Liver (tissue), 9 donors: ENCODE measurements around the gene IWS1. TPM values are rescaled to one million over a fixed set of nuclear protein-coding genes. Genes with fewer than 3 reads are reported as not detected.
A peak's percentile ranks its signal among the peaks of the same experiment; 100 is the strongest.

Source experiments
- DNase-seq: peaks from one replicate; pipeline ENCODE4 v3.0.0-alpha.2; 2017; ENCODE audit warnings: low spot score
- H3K27ac ChIP-seq, 2 donors: one replicate each; pipeline ENCODE4 v1.7.0; 2013; ENCODE audit warnings: inconsistent platforms in 2 of 2, low read length in 2 of 2, control low read depth in 1 of 2, low read depth in 1 of 2, mild to moderate bottlenecking in 1 of 2
- H3K27me3 ChIP-seq, 4 donors: one replicate each; pipeline versions ENCODE4 v1.6.1 to v1.7.0; 2013; ENCODE audit warnings: low read length in 3 of 4, inconsistent platforms in 1 of 4, mild to moderate bottlenecking in 1 of 4, moderate library complexity in 1 of 4; ENCODE audit not compliant: control insufficient read depth in 4 of 4, insufficient read depth in 4 of 4
- H3K36me3 ChIP-seq, 4 donors: one replicate each; pipeline versions ENCODE4 v1.6.1 to v1.7.0; 2013; ENCODE audit warnings: low read length in 3 of 4, mild to moderate bottlenecking in 3 of 4, low read depth in 1 of 4, moderate library complexity in 1 of 4; ENCODE audit not compliant: control insufficient read depth in 4 of 4, insufficient read depth in 3 of 4
- H3K4me1 ChIP-seq, 4 donors: one replicate each; pipeline versions ENCODE4 v1.6.1 to v1.7.0; 2013; ENCODE audit warnings: low read length in 3 of 4, mild to moderate bottlenecking in 3 of 4, moderate library complexity in 1 of 4; ENCODE audit not compliant: control insufficient read depth in 4 of 4, insufficient read depth in 4 of 4
- H3K4me3 ChIP-seq, 3 donors: one replicate each; pipeline versions ENCODE4 v1.6.1 to v1.7.0; 2013; ENCODE audit warnings: low read length in 3 of 3, control low read depth in 1 of 3, low read depth in 1 of 3, mild to moderate bottlenecking in 1 of 3
- H3K9ac ChIP-seq, 2 donors: one replicate each; pipeline ENCODE4 v1.7.0; 2013; ENCODE audit warnings: low read length in 2 of 2, mild to moderate bottlenecking in 2 of 2, moderate library complexity in 2 of 2, control low read depth in 1 of 2, low read depth in 1 of 2
- H3K9me3 ChIP-seq, 4 donors: one replicate each; pipeline versions ENCODE4 v1.6.1 to v1.7.0; 2013; ENCODE audit warnings: low read length in 3 of 4; ENCODE audit not compliant: control insufficient read depth in 4 of 4
- CTCF ChIP-seq: fragments of 150-350 bp; IDR thresholded peaks from 2 replicates; pipeline ENCODE4 v1.5.1; 2017; ENCODE audit warnings: improper control_type of control experiment, low read depth, low read length; ENCODE audit not compliant: missing input control
- EGR1 ChIP-seq, 2 donors: IDR thresholded peaks; 2 replicates each; pipeline ENCODE4 v1.6.1; 2016 to 2018; ENCODE audit warnings: antibody characterized with exemption in 2 of 2, low read depth in 2 of 2
- FOXA1 ChIP-seq: IDR thresholded peaks from 2 replicates; pipeline ENCODE4 v1.6.1; 2016; ENCODE audit warnings: antibody characterized with exemption
- FOXA2 ChIP-seq: IDR thresholded peaks from 2 replicates; pipeline ENCODE4 v1.6.1; 2016; ENCODE audit warnings: antibody characterized with exemption
- GABPA ChIP-seq, 2 donors: IDR thresholded peaks in 1 of 2; conservative IDR thresholded peaks in 1 of 2; 2 replicates each; pipeline ENCODE4 v1.6.1; 2016; ENCODE audit warnings: antibody characterized with exemption in 2 of 2, mild to moderate bottlenecking in 1 of 2, moderate library complexity in 1 of 2
- HNF4A ChIP-seq, 2 donors: conservative IDR thresholded peaks; 2 replicates each; pipeline ENCODE4 v1.6.1; 2016; ENCODE audit warnings: antibody characterized with exemption in 2 of 2, mild to moderate bottlenecking in 2 of 2
- HNF4G ChIP-seq: IDR thresholded peaks from 2 replicates; pipeline ENCODE4 v1.6.1; 2016; ENCODE audit warnings: antibody characterized with exemption
- JUND ChIP-seq, 2 donors: IDR thresholded peaks; 2 replicates each; pipeline ENCODE4 v1.6.1; 2016; ENCODE audit warnings: antibody characterized with exemption in 2 of 2
- NR2F2 ChIP-seq: IDR thresholded peaks from 2 replicates; pipeline ENCODE4 v1.6.1; 2016; ENCODE audit warnings: antibody characterized with exemption
- RAD21 ChIP-seq, 2 donors: IDR thresholded peaks; 2 replicates each; pipeline ENCODE4 v1.6.1; 2016; ENCODE audit warnings: antibody characterized with exemption in 2 of 2, mild to moderate bottlenecking in 2 of 2
- RXRA ChIP-seq, 2 donors: IDR thresholded peaks; 2 replicates each; pipeline ENCODE4 v1.6.1; 2017 to 2018; ENCODE audit warnings: antibody characterized with exemption in 2 of 2, mild to moderate bottlenecking in 1 of 2
- SP1 ChIP-seq: IDR thresholded peaks from 2 replicates; pipeline ENCODE4 v1.6.1; 2018; ENCODE audit warnings: antibody characterized with exemption, mild to moderate bottlenecking
- TAF1 ChIP-seq: conservative IDR thresholded peaks from 2 replicates; pipeline ENCODE4 v1.6.1; 2016; ENCODE audit warnings: antibody characterized with exemption, mild to moderate bottlenecking
- YY1 ChIP-seq: IDR thresholded peaks from 2 replicates; pipeline ENCODE4 v1.6.1; 2016; ENCODE audit warnings: antibody characterized with exemption, mild to moderate bottlenecking
- WGBS: extraction: QIAGEN DNeasy Blood & Tissue Kit; methylation state at CpG from one replicate; pipeline ENCODE4 v1.1.7; 2013; 5-methylcytosine and 5-hydroxymethylcytosine counted together
- polyA plus RNA-seq, 2 donors: library from polyadenylated mRNA; stranded (reverse) in 1 of 2; unstranded in 1 of 2; fragments of 200-250 nt in 1 of 2; fragments of >200 nt in 1 of 2; fragmentation: Nextera tagmentation in 1 of 2; extraction: Ambion mirVana in 1 of 2; gene quantifications; one replicate each; pipeline versions ENCODE4 v1.2.1 to v1.2.3, GENCODE V29; 2013 to 2015
- total RNA-seq, 2 donors: library from RNA; depleted of rRNA; stranded (reverse); fragments of >200 nt; gene quantifications; one replicate each; pipeline ENCODE4 v1.2.3, GENCODE V29; 2014
- TF ChIP-seq, protein P1 (sequence below): IDR thresholded peaks from 2 replicates; pipeline ENCODE4 v1.6.1; 2016; ENCODE audit warnings: antibody characterized with exemption
- TF ChIP-seq, protein P2 (sequence below): IDR thresholded peaks from 2 replicates; pipeline ENCODE4 v1.6.1; 2016; ENCODE audit warnings: antibody characterized with exemption, mild to moderate bottlenecking
- TF ChIP-seq, protein P3 (sequence below): IDR thresholded peaks from 2 replicates; pipeline ENCODE4 v1.6.1; 2016; ENCODE audit warnings: antibody characterized with exemption
- TF ChIP-seq, protein P4 (sequence below): IDR thresholded peaks from 2 replicates; pipeline ENCODE4 v1.6.1; 2016; ENCODE audit warnings: antibody characterized with exemption
- donor health status: healthy.
- donor health status: healthy.
- donor health status: healthy.
- donor health status: healthy.
- donor health status: healthy.

IWS1 gene
- total and polyA plus RNA-seq, 4 donors, result 13.0 to 28.9 (median 22.8) TPM

DNA sequence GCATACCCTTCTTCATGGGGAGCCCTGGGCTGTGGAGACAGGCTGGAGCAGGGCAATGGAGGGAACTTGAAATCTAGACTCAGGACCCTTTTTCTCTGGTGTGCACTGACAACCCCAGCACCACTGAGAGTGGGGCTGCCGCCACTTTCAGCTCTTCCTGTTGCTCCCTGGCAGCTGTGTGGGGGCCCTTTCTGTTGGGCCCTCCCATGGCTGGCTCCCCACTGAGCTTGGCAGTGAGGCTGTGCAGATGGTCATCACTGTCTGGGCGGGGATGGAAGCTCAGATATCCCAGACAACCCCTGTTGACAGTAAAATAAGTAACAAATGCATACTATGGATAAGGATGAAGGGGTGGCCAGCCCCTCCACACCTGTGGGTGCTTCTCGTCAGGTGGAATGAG, 15.9 kb upstream of the IWS1 start:
- Histone ChIP-seq H3K9me3 (no peaks in the 10 kb centered on the region), H3K9ac (no peak overlapping the region), H3K27ac (no peak overlapping the region), H3K27me3 (no peaks in the 10 kb centered on the region), H3K4me1 (no peaks in the 10 kb centered on the region), H3K4me3 (no peak overlapping the region), H3K36me3 (no peaks in the 10 kb centered on the region)
- no peak for TF ChIP-seq HNF4A (conservative IDR thresholded peaks at IDR 0.05)
- WGBS, result 86% methylated on average over 3 of the region's 3 CpGs
- peak; percentile 16 for DNase-seq

GRCh38 chr2:127541809-127542208, 15.5 kb upstream of the IWS1 start:
- no peaks in the 10 kb centered on the region for H3K36me3 ChIP-seq
- H3K4me3 ChIP-seq, result no peak overlapping the region
- no peak overlapping the region for H3K27ac ChIP-seq
- no peaks in the 10 kb centered on the region for H3K9me3 ChIP-seq
- TF ChIP-seq FOXA1 (no peak), FOXA2 (no peak), RAD21 (IDR thresholded peaks at IDR 0.05) (no peak), NR2F2 (no peak), YY1 (no peak), JUND (IDR thresholded peaks at IDR 0.05) (no peak), TAF1 (no peak), EGR1 (IDR thresholded peaks at IDR 0.05; ENCODE audit: low read depth in 2 of 2) (no peak), HNF4G (no peak), RXRA (IDR thresholded peaks at IDR 0.05) (no peak), GABPA (IDR thresholded peaks at IDR 0.05 in 1 of 2, conservative IDR thresholded peaks at IDR 0.05 in 1 of 2) (no peak), SP1 (no peak), HNF4A (conservative IDR thresholded peaks at IDR 0.05) (no peak), CTCF (no peak)
- TF ChIP-seq, protein P1, sequence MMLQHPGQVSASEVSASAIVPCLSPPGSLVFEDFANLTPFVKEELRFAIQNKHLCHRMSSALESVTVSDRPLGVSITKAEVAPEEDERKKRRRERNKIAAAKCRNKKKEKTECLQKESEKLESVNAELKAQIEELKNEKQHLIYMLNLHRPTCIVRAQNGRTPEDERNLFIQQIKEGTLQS, result no peak
- TF ChIP-seq, protein P2, sequence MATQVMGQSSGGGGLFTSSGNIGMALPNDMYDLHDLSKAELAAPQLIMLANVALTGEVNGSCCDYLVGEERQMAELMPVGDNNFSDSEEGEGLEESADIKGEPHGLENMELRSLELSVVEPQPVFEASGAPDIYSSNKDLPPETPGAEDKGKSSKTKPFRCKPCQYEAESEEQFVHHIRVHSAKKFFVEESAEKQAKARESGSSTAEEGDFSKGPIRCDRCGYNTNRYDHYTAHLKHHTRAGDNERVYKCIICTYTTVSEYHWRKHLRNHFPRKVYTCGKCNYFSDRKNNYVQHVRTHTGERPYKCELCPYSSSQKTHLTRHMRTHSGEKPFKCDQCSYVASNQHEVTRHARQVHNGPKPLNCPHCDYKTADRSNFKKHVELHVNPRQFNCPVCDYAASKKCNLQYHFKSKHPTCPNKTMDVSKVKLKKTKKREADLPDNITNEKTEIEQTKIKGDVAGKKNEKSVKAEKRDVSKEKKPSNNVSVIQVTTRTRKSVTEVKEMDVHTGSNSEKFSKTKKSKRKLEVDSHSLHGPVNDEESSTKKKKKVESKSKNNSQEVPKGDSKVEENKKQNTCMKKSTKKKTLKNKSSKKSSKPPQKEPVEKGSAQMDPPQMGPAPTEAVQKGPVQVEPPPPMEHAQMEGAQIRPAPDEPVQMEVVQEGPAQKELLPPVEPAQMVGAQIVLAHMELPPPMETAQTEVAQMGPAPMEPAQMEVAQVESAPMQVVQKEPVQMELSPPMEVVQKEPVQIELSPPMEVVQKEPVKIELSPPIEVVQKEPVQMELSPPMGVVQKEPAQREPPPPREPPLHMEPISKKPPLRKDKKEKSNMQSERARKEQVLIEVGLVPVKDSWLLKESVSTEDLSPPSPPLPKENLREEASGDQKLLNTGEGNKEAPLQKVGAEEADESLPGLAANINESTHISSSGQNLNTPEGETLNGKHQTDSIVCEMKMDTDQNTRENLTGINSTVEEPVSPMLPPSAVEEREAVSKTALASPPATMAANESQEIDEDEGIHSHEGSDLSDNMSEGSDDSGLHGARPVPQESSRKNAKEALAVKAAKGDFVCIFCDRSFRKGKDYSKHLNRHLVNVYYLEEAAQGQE, result no peak
- TF ChIP-seq, protein P3, sequence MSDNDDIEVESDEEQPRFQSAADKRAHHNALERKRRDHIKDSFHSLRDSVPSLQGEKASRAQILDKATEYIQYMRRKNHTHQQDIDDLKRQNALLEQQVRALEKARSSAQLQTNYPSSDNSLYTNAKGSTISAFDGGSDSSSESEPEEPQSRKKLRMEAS, result no peak
- TF ChIP-seq, protein P4, sequence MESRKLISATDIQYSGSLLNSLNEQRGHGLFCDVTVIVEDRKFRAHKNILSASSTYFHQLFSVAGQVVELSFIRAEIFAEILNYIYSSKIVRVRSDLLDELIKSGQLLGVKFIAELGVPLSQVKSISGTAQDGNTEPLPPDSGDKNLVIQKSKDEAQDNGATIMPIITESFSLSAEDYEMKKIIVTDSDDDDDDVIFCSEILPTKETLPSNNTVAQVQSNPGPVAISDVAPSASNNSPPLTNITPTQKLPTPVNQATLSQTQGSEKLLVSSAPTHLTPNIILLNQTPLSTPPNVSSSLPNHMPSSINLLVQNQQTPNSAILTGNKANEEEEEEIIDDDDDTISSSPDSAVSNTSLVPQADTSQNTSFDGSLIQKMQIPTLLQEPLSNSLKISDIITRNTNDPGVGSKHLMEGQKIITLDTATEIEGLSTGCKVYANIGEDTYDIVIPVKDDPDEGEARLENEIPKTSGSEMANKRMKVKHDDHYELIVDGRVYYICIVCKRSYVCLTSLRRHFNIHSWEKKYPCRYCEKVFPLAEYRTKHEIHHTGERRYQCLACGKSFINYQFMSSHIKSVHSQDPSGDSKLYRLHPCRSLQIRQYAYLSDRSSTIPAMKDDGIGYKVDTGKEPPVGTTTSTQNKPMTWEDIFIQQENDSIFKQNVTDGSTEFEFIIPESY, result no peak
- no peaks in the 10 kb centered on the region for H3K4me1 ChIP-seq
- DNase-seq, result peak; percentile 27
- H3K9ac ChIP-seq, result no peak overlapping the region
- H3K27me3 ChIP-seq, result no peaks in the 10 kb centered on the region
- WGBS, result 85% methylated on average over 7 of the region's 7 CpGs
